Adrenal gland (tissue), 12 donors: ENCODE data around the gene ARIH1. TPM values are rescaled to one million over a fixed set of nuclear protein-coding genes. Genes with fewer than 3 reads are reported as not detected.

Experiments used
- DNase-seq, 7 donors: peaks; one replicate each; pipeline ENCODE4 v3.0.0-alpha.2; 2019 to 2020
- H3K27ac ChIP-seq, 5 donors: fragments of 200-600 bp; sonication (generic) in 4 of 5; 1 replicate in 3 of 5; 2 replicates in 2 of 5; pipeline versions ENCODE4 v1.5.1 to v1.8.0; 2016 to 2020; ENCODE audit warnings: mild to moderate bottlenecking in 1 of 5
- H3K27me3 ChIP-seq: fragments of 200-600 bp; 2 replicates; pipeline ENCODE4 v1.8.0; 2021
- H3K36me3 ChIP-seq, 2 donors: fragments of 200-600 bp; replicated peaks in 1 of 2; 1 replicate in 1 of 2; 2 replicates in 1 of 2; pipeline versions ENCODE4 v1.5.1 to v1.8.0; 2018 to 2022
- H3K4me1 ChIP-seq, 2 donors: fragments of 200-600 bp; replicated peaks in 1 of 2; 1 replicate in 1 of 2; 2 replicates in 1 of 2; pipeline versions ENCODE4 v1.5.1 to v1.8.0; 2018 to 2021
- H3K4me3 ChIP-seq, 4 donors: fragments of 200-600 bp; sonication (generic) in 3 of 4; one replicate each; pipeline ENCODE4 v1.5.1; 2016 to 2018
- H3K9me3 ChIP-seq, 3 donors: fragments of 200-600 bp; sonication (generic) in 1 of 3; replicated peaks in 1 of 3; 1 replicate in 2 of 3; 2 replicates in 1 of 3; pipeline versions ENCODE4 v1.5.1 to v1.8.0; 2016 to 2021
- CTCF ChIP-seq, 6 experiments: fragments of 450-650 bp in 4 of 6; fragments of 200-600 bp in 2 of 6; sonication (generic) in 1 of 6; IDR thresholded peaks; 1 replicate in 5 of 6; 2 replicates in 1 of 6; pipeline versions ENCODE4 v1.5.1 to v1.8.0; 2016 to 2021; ENCODE audit warnings: antibody characterized with exemption in 6 of 6, mild to moderate bottlenecking in 2 of 6, moderate library complexity in 1 of 6
- POLR2A ChIP-seq, 2 donors: fragments of 450-650 bp; IDR thresholded peaks; one replicate each; pipeline ENCODE4 v1.6.1; 2017; ENCODE audit warnings: antibody characterized with exemption in 2 of 2, mild to moderate bottlenecking in 2 of 2, moderate library complexity in 1 of 2
- WGBS, 4 donors: extraction: QIAGEN DNeasy Blood & Tissue Kit in 2 of 4; methylation state at CpG; one replicate each; pipeline versions ENCODE4 v1.1.5 to v1.1.7; 2013 to 2017; 5-methylcytosine and 5-hydroxymethylcytosine counted together
- intact Hi-C, 2 donors: fragments of 100-400 bp; cut with DNase I; formaldehyde crosslinking; loops; one replicate each; pipeline versions ENCODE4 v1.14.1 to v1.15.0; 2022 to 2023
- polyA plus RNA-seq, 3 donors: library from polyadenylated mRNA; stranded (reverse); fragments of 200-250 nt in 2 of 3; fragments of 350-450 nt in 1 of 3; fragmentation: Illumina TruSeq in 1 of 3; extraction: RNeasy Lipid Tissue Mini Kit (QIAGEN cat#74804) in 1 of 3; gene quantifications; one replicate each; pipeline ENCODE4 v1.2.3, GENCODE V29; 2013 to 2014
- total RNA-seq, 9 donors: library from RNA; depleted of rRNA in 4 of 9; stranded (reverse); fragments of >200 nt in 4 of 9; fragments of 120-200 nt in 1 of 9; fragmentation: NEBNext Ultra II Directional in 1 of 9; extraction: Animal tissue kit (Norgen Biotek cat#: 25700) in 1 of 9; gene quantifications; one replicate each; pipeline versions ENCODE4 v1.1.0 to v1.2.4, GENCODE V29; 2013 to 2023
- donor health status: healthy with polysubstance abuse.
- donor health status: Bipolar disorder and iron deficiency.
- donor health status: DM: yes; HTN: yes; CAD: no.
- donor health status: DM: no; HTN: no; CAD: no.
- donor health status: DM: no; HTN: no; CAD: no.
- donor health status: DM: yes; HTN: yes; CAD: no.

Gene ARIH1
- total and polyA plus RNA-seq, 12 donors: 18.3 to 159 (median 58.8) TPM

GRCh38 chr15:72493220-72493619 is 19.1 kb downstream of the ARIH1 start:
- no peak overlapping the region for H3K27ac ChIP-seq
- TF ChIP-seq POLR2A (IDR thresholded peaks at IDR 0.05) (no peak), CTCF (IDR thresholded peaks at IDR 0.05) (no peak)
- intact Hi-C loops: no loop called here
- WGBS, 4 donors: 73 to 87% (median 78%) methylated on average over 2 of the region's 2 CpGs
- H3K4me1 ChIP-seq: peaks cover 15 to 80% of the 10 kb centered on the region in 2 donors
- DNase-seq: no peak
- no peak overlapping the region for H3K4me3 ChIP-seq
- no peaks in the 10 kb centered on the region for H3K36me3 ChIP-seq
- H3K27me3 ChIP-seq: no peaks in the 10 kb centered on the region
- H3K9me3 ChIP-seq: no peaks in the 10 kb centered on the region

- Histone ChIP-seq H3K27me3 (no peaks in the 10 kb centered on the region), H3K27ac (no peak overlapping the region), H3K4me1 (peaks cover 15 to 72% of the 10 kb centered on the region in 2 donors), H3K36me3 (no peaks in the 10 kb centered on the region), H3K4me3 (no peak overlapping the region), H3K9me3 (no peaks in the 10 kb centered on the region)
- DNase-seq: no peak
- TF ChIP-seq POLR2A (IDR thresholded peaks at IDR 0.05): no peak
- TF ChIP-seq CTCF (IDR thresholded peaks at IDR 0.05): no peak
- intact Hi-C loops: no loop called here
- WGBS, 4 donors: 89 to 96% (median 92%) methylated on average over 3 of the region's 3 CpGs
These were observed 20.9 kb downstream of the ARIH1 start for GRCh38 chr15:72495007-72495406.

GRCh38 chr15:72496783-72497182 is 22.7 kb downstream of the ARIH1 start:
- H3K27me3 ChIP-seq: no peaks in the 10 kb centered on the region
- no peak for DNase-seq
- H3K27ac ChIP-seq: no peak overlapping the region
- H3K4me3 ChIP-seq: no peak overlapping the region
- TF ChIP-seq CTCF (IDR thresholded peaks at IDR 0.05) (no peak), POLR2A (IDR thresholded peaks at IDR 0.05) (no peak)
- intact Hi-C loops: no loop called here
- WGBS, 4 donors: 81 to 85% (median 85%) methylated on average over 2 of the region's 2 CpGs
- H3K4me1 ChIP-seq: peaks cover 15 to 62% of the 10 kb centered on the region in 2 donors
- H3K36me3 ChIP-seq: no peaks in the 10 kb centered on the region
- no peaks in the 10 kb centered on the region for H3K9me3 ChIP-seq

GRCh38 chr15:72497402-72497801 is 23.3 kb downstream of the ARIH1 start:
- no peak for DNase-seq
- Histone ChIP-seq H3K27me3 (no peaks in the 10 kb centered on the region), H3K9me3 (no peaks in the 10 kb centered on the region), H3K4me1 (peaks cover 11 to 57% of the 10 kb centered on the region in 2 donors), H3K27ac (no peak overlapping the region), H3K36me3 (no peaks in the 10 kb centered on the region), H3K4me3 (no peak overlapping the region)
- TF ChIP-seq POLR2A (IDR thresholded peaks at IDR 0.05) (no peak), CTCF (IDR thresholded peaks at IDR 0.05) (no peak)
- 65 to 80% (median 70%) methylated on average over 1 of the region's 1 CpG for WGBS, 4 donors
- intact Hi-C loops: no loop called here
